GM10248 (cell line): ENCODE measurements around the gene XPO5.
A peak's percentile ranks its signal among the peaks of the same experiment; 100 is the strongest.
"Not testable (repeated sequence)": the region's sequence is repeated elsewhere in the genome, so short reads cannot be mapped to it uniquely, and the experiment has no call there.

Experiments
- CTCF ChIA-PET: fragments of 300-600 bp; sonication (Branson Sonifier 250); formaldehyde crosslinking; extraction: SDS; loops from one replicate; lab custom pipeline; 2021; ENCODE audit warnings: antibody characterized with exemption; lab: Yijun Ruan, JAX
- POLR2A ChIA-PET: fragments of 350-650 bp; sonication (Branson Sonifier 250); formaldehyde crosslinking; extraction: SDS; loops from one replicate; lab custom pipeline; 2020; ENCODE audit warnings: antibody characterized with exemption; lab: Yijun Ruan, JAX
- DNase-seq: peaks from one replicate; pipeline ENCODE4 v3.0.0; 2012; ENCODE audit errors: extremely low spot score
- TF ChIP-seq, protein P1 (sequence below): IDR thresholded peaks from 2 replicates; pipeline ENCODE4 v1.5.1; 2012; ENCODE audit warnings: mild to moderate bottlenecking, low read depth; ENCODE audit errors: extremely low read depth, missing control alignments, control extremely low read depth

XPO5 gene

DNA sequence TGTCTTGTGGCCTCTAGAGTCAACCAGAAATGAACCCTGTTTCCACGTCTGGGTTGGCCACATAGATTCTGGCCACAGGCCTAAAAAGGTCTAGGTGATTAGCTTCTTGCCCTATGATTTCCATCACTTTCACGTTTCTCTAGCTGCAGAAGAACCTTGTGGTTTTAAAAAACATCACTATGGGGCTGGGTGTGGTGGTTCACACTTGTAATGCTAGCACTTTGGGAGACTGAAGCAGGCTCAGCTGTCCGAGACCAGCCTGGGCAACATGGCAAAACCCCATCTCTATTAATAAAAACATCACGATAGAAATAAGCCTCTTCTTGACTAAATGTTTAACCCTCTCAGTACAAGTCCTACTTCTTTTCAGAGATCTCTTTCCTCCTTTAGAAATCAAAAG lies 31.4 kb downstream of the XPO5 start:
- ChIA-PET CTCF (interaction anchor here (0.6 to 1.0 kb wide), 3 partner anchors 14 to 37 kb away, joined by 3 to 4 read pairs (median 3); no protein-coding TSS in a partner anchor), POLR2A (no interaction called here)
- DNase-seq = no peak
- TF ChIP-seq, protein P1, sequence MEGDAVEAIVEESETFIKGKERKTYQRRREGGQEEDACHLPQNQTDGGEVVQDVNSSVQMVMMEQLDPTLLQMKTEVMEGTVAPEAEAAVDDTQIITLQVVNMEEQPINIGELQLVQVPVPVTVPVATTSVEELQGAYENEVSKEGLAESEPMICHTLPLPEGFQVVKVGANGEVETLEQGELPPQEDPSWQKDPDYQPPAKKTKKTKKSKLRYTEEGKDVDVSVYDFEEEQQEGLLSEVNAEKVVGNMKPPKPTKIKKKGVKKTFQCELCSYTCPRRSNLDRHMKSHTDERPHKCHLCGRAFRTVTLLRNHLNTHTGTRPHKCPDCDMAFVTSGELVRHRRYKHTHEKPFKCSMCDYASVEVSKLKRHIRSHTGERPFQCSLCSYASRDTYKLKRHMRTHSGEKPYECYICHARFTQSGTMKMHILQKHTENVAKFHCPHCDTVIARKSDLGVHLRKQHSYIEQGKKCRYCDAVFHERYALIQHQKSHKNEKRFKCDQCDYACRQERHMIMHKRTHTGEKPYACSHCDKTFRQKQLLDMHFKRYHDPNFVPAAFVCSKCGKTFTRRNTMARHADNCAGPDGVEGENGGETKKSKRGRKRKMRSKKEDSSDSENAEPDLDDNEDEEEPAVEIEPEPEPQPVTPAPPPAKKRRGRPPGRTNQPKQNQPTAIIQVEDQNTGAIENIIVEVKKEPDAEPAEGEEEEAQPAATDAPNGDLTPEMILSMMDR = no peak

DNA sequence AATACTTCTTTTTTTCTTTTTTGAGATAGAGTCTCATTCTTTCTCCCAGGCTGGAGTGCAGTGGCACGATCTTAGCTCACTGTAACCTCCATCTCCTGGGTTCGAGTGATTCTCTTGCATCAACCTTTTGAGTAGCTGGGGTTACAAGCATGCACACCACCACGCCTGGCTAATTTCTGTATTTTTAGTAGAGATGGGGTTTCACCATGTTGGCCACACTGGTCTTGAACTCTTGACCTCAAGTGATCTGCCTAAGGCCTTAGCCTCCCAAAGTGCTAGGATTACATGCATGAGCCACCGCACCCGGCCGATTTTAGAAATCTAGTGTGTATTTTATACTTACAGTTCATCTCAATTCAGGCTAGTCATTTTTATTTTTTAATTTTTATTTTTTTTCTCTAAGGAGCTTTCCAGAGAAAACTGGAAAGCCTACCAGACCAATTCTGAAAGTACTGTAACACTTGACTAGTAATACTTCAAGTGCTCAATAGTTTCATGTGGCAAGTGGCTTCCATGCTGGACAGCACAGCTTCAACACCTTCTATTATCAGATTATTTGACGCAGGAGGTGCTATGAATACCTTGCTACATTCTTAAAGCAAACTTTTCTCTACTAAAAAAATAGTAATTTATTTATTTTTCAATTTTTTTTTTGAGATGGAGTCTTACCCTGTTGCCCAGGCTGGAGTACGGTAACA lies 33.9 kb downstream of the XPO5 start:
- TF ChIP-seq, protein P1 = no peak
- ChIA-PET POLR2A (interaction anchor here (0.6 kb wide), 1 partner anchor 368 kb away, joined by 4 read pairs; no protein-coding TSS in a partner anchor), CTCF (interaction anchor here (1.3 kb wide), 1 partner anchor 35 kb away, joined by 4 read pairs; no protein-coding TSS in a partner anchor)
- DNase-seq = peak; percentile 28

DNA sequence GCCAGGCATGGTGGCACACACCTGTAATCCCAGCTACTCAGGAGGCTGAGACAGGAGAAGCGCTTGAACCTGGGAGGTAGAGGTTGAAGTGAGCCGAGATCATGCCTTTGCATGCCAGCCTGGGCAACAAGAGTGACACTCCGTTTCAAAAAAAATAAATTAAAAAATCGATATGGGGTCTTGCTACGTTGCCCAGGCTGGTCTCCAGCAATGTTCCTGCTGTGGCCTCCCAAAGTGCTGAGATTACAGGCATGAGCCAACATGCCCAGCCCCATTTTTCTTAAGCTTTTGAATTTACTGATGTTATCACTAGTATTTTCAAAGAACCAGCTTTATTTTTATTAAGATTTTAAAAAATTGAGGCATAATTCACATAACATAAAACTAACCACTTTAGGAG lies 35.3 kb downstream of the XPO5 start:
- no peak for DNase-seq
- ChIA-PET POLR2A (no interaction called here), CTCF (no interaction called here)
- TF ChIP-seq, protein P1 = no peak

DNA sequence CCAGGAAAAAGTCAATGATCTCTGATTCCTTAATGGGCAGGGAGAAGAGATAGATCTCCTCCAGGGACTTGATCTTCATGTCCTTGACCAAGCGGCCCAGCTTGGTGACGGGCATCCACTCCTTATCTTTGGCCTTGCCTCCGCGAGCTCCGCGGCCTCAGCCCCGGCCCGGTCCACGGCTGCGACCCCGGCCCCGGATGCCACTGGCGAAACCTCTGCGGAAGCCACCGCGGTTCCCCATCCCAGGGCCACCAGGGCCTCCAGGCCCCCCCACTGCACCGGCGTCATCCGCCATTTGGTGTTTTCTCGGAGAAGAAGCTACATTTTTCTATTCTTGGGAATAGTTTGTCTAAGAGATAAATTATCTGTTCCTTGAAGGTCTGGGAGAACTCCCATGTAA lies 36.4 kb downstream of the XPO5 start:
- POLR2A ChIA-PET, DNase-seq: not testable (repeated sequence)
- CTCF ChIA-PET = interaction anchor here (1.2 kb wide), 1 partner anchor 32 kb away, joined by 3 read pairs; no protein-coding TSS in a partner anchor

DNA sequence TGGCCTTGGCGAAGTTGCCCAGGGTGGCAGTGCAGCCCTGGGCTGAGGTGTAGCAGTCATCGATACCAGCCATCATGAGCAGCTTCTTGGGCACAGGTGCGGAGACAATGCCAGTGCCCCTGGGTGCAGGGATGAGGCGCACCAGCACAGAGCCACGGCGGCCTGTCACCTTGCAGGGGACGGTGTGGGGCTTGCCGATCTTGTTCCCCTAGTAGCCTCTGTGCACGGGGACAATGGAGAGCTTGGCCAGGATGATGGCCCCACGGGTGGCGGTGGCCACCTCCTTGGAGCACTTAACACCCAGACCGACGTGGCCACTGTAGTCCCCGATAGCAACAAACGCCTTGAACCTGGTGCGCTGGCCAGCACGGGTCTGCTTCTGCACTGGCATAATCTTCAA lies 36.9 kb downstream of the XPO5 start:
- POLR2A ChIA-PET, DNase-seq: not testable (repeated sequence)
- CTCF ChIA-PET = interaction anchor here (1.2 kb wide), 1 partner anchor 32 kb away, joined by 3 read pairs; no protein-coding TSS in a partner anchor

DNA sequence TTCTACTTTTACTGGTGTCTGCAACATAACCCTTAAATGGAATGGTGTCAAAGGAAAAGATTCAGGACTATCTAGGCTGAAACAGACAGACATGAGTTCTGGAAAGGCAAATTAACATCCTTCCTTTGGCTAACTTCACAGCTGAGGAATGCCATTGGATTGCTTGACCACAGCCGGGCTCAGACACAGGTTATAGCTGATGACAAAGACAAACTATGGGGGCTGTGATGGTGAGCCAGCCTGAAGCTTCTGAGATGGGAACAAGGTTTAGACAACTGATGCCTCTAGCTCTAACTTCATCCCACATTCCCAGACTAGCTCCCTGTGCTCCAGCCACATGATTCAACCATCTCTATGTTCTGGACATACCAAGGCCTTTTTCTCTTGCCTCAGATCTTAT lies 43.6 kb downstream of the XPO5 start:
- DNase-seq = no peak
- ChIA-PET POLR2A (no interaction called here), CTCF (interaction anchor here (1.1 to 2.3 kb wide), 6 partner anchors 13 to 241 kb away, joined by 3 to 12 read pairs (median 4); partner anchors contain the start of genes POLR1C and YIPF3)
- TF ChIP-seq, protein P1 = no peak

DNA sequence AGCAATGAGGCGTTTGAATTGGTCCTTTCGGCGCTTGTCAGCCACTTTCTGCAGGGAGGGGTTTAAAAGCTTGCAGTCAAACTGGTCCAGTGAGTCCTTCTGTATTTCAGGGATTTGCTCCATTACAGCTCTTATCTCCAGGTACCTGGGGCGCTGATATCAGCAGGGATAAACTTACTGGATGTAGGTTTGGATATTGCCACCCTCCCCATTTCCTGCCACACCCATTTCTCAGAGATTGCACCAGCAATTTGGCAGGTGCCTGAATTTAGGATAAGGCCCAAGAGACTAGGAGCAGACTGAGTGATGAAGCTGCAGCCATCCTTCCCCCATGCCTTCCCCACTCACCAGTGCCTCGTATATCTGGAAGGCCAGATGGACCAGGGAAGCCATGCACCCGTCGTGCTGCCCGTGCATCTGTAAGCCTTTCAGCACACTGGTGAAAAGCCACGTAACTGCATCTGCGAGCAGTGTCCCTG lies 51.3 kb downstream of the XPO5 start:
- no peak for DNase-seq
- ChIA-PET CTCF (interaction anchor here (1.1 to 2.5 kb wide), 3 partner anchors 17 to 31 kb away, joined by 3 to 12 read pairs (median 3); no protein-coding TSS in a partner anchor), POLR2A (interaction anchor here (0.7 kb wide), 1 partner anchor 10 kb away, joined by 3 read pairs; no protein-coding TSS in a partner anchor)
- TF ChIP-seq, protein P1 = no peak
